GM13977 (cell line): ENCODE data around the gene KHDC1.

Experiments used
- DNase-seq: peaks from one replicate; pipeline ENCODE4 v3.0.0; 2012; ENCODE audit warnings: low spot score
- CTCF ChIP-seq: IDR thresholded peaks from 2 replicates; pipeline ENCODE4 v1.5.1; 2012; ENCODE audit warnings: mild to moderate bottlenecking, control low read depth; ENCODE audit not compliant: insufficient read depth; ENCODE audit errors: extremely low read depth, missing control alignments
- in situ Hi-C: fragments of 300-500 bp; cut with MboI; formaldehyde crosslinking; loops from one replicate; pipeline ENCODE4 v1.12.0; 2022; ENCODE audit warnings: low sequenced_read_pairs, low pct_unique_long_range_greater_than_20kb, mixed read lengths, inconsistent platforms; ENCODE audit not compliant: unreplicated experiment

Gene KHDC1

GRCh38 chr6:73227606-73228255 is 35.3 kb downstream of the KHDC1 start:
- DNase-seq = no peak
- in situ Hi-C loops = no loop called here
- TF ChIP-seq CTCF = no peak

- in situ Hi-C loops = no loop called here
- DNase-seq = no peak
- TF ChIP-seq CTCF = no peak
Observed at GRCh38 chr6:73225396-73225795, 37.6 kb downstream of the KHDC1 start, which contains the start of gene KHDC1L. Gene KHDC1L, minus strand, starts transcription at chr6:73225496. Its CDS starts 88 bp downstream, at chr6:73225408.

- TF ChIP-seq CTCF = no peak
- no peak for DNase-seq
- in situ Hi-C loops = no loop called here
Observed at GRCh38 chr6:73216859-73217258, 46.1 kb downstream of the KHDC1 start.

- in situ Hi-C loops = no loop called here
- DNase-seq = no peak
- TF ChIP-seq CTCF = no peak
Observed at GRCh38 chr6:73209117-73209516, 53.9 kb downstream of the KHDC1 start.

- DNase-seq = no peak
- TF ChIP-seq CTCF = no peak
- in situ Hi-C loops = no loop called here
Observed at GRCh38 chr6:73207221-73207837, 55.7 kb downstream of the KHDC1 start.

- no peak for TF ChIP-seq CTCF
- in situ Hi-C loops = no loop called here
Observed at GRCh38 chr6:73204252-73204651, 58.7 kb downstream of the KHDC1 start.

More at GRCh38 chr6:73204252-73204651, 58.7 kb downstream of the KHDC1 start:
- DNase-seq = no peak
